Measurements from ENCODE around the gene OSBPL6. TPM values are rescaled to one million over a fixed set of nuclear protein-coding genes. Genes with fewer than 3 reads are reported as not detected.

OSBPL6 gene
- total RNA-seq, 2 experiments from 2014 or later, result 0.73 to 2.9 TPM

DNA sequence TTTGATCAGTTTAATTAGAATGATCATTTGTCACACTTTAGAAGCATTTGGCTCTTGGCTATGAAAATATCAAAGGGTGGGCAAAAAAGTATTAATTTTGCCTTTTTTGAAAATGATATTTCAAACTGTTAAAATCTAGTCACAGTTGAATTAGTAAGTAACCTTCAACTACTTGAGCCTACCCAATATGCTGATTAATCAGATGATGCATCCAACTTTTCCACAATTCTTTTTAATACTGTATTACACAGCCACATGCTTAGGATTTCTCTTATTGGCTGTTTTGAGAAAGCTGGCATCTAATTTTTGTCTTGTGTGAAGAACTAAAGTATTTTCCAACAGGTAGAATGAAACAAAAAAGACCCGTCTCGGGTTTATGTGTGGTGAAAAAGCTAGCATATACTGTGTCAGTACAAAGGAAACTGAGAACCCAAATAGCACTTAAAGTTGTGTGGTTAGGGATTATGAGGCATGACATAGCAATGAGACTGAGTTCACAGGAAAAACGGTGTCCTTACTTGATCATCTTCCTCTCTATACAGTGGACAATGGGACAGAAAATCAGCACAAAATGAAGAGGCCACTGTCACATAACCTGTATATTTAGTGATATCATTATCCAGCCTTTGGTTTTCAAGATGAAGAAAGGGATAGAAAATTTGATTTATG, 11.7 kb downstream of the OSBPL6 start:
- Mint-ChIP-seq H3K4me1 (no peaks in the 10 kb centered on the region), H3K27ac (no peak overlapping the region), H3K9me3 (ENCODE audit: low read depth) (no peaks in the 10 kb centered on the region), H3K27me3 (peaks cover 45% of the 10 kb centered on the region), H3K4me3 (no peak overlapping the region), H3K36me3 (no peaks in the 10 kb centered on the region)
- CTCF ChIA-PET, result no interaction called here
- ATAC-seq, result no peak
- no peak for DNase-seq

GRCh38 chr2:178208336-178208735, 14.0 kb downstream of the OSBPL6 start:
- CTCF ChIA-PET, result interaction anchor here (1.2 kb wide), 1 partner anchor 13 kb away, joined by 4 read pairs; the partner anchor contains the start of gene OSBPL6
- H3K36me3 Mint-ChIP-seq, result no peaks in the 10 kb centered on the region
- H3K4me1 Mint-ChIP-seq, result no peaks in the 10 kb centered on the region
- DNase-seq, result no peak
- no peaks in the 10 kb centered on the region for H3K9me3 Mint-ChIP-seq (ENCODE audit: low read depth)
- no peak overlapping the region for H3K27ac Mint-ChIP-seq
- no peak overlapping the region for H3K4me3 Mint-ChIP-seq
- H3K27me3 Mint-ChIP-seq, result peaks cover 36% of the 10 kb centered on the region
- no peak for ATAC-seq

- Mint-ChIP-seq H3K4me1 (no peaks in the 10 kb centered on the region), H3K27ac (no peak overlapping the region), H3K4me3 (no peak overlapping the region), H3K36me3 (no peaks in the 10 kb centered on the region), H3K9me3 (ENCODE audit: low read depth) (no peaks in the 10 kb centered on the region), H3K27me3 (peaks cover 38% of the 10 kb centered on the region)
- ATAC-seq (no peak), DNase-seq (no peak)
- CTCF ChIA-PET, result no interaction called here
Measured at GRCh38 chr2:178208817-178209216, 14.5 kb downstream of the OSBPL6 start.

- Mint-ChIP-seq H3K36me3 (no peaks in the 10 kb centered on the region), H3K9me3 (ENCODE audit: low read depth) (no peaks in the 10 kb centered on the region), H3K27ac (no peak overlapping the region), H3K4me3 (no peak overlapping the region), H3K4me1 (no peaks in the 10 kb centered on the region), H3K27me3 (peaks cover 30% of the 10 kb centered on the region)
- ATAC-seq, result no peak
- DNase-seq, result no peak
- CTCF ChIA-PET, result no interaction called here
Measured at GRCh38 chr2:178211460-178211859, 17.1 kb downstream of the OSBPL6 start.

DNA sequence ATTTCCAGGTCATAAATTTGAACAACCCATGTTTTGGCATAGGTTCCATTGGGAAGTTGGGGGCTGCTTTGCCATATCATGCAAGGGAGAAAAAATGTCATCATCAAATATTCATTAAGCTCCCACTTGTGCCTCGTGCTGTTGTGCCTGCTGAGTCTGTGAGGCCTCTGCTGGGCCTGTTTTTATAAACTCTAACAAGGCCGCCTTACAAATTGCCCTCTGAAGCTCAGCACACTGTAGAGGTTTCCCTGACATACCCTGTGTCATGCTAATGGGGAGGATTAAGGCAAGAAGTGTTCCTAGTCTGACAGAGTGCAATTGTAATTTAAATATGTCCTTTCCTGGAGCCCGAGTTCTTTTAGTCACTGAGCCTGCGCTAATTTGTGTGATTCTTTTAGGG, 17.6 kb downstream of the OSBPL6 start:
- Mint-ChIP-seq H3K4me3 (no peak overlapping the region), H3K36me3 (no peaks in the 10 kb centered on the region), H3K9me3 (ENCODE audit: low read depth) (no peaks in the 10 kb centered on the region), H3K27ac (no peak overlapping the region), H3K27me3 (peaks cover 29% of the 10 kb centered on the region), H3K4me1 (no peaks in the 10 kb centered on the region)
- ATAC-seq, result no peak
- no peak for DNase-seq
- CTCF ChIA-PET, result no interaction called here

- H3K4me3 Mint-ChIP-seq, result no peak overlapping the region
- DNase-seq (no peak), ATAC-seq (no peak)
- H3K4me1 Mint-ChIP-seq, result no peaks in the 10 kb centered on the region
- H3K9me3 Mint-ChIP-seq (ENCODE audit: low read depth), result no peaks in the 10 kb centered on the region
- CTCF ChIA-PET, result interaction anchor here (0.6 kb wide), 1 partner anchor 234 kb away, joined by 3 read pairs; no protein-coding TSS in a partner anchor
- peaks cover 19% of the 10 kb centered on the region for H3K27me3 Mint-ChIP-seq
- H3K27ac Mint-ChIP-seq, result no peak overlapping the region
- peaks cover 2% of the 10 kb centered on the region for H3K36me3 Mint-ChIP-seq
Measured at GRCh38 chr2:178213991-178214390, 19.7 kb downstream of the OSBPL6 start.

GRCh38 chr2:178219247-178219646, 24.9 kb downstream of the OSBPL6 start:
- Mint-ChIP-seq H3K9me3 (ENCODE audit: low read depth) (no peaks in the 10 kb centered on the region), H3K27ac (no peak overlapping the region), H3K27me3 (peaks cover 16% of the 10 kb centered on the region), H3K36me3 (peaks cover 2% of the 10 kb centered on the region), H3K4me1 (no peaks in the 10 kb centered on the region), H3K4me3 (no peak overlapping the region)
- DNase-seq (no peak), ATAC-seq (no peak)
- CTCF ChIA-PET, result no interaction called here

GRCh38 chr2:178220814-178221213, 26.5 kb downstream of the OSBPL6 start:
- no peak for ATAC-seq
- Mint-ChIP-seq H3K36me3 (peaks cover 2% of the 10 kb centered on the region), H3K4me1 (no peaks in the 10 kb centered on the region), H3K9me3 (ENCODE audit: low read depth) (no peaks in the 10 kb centered on the region), H3K27ac (no peak overlapping the region), H3K27me3 (peaks cover 18% of the 10 kb centered on the region), H3K4me3 (no peak overlapping the region)
- CTCF ChIA-PET, result no interaction called here
- DNase-seq, result no peak

DNA sequence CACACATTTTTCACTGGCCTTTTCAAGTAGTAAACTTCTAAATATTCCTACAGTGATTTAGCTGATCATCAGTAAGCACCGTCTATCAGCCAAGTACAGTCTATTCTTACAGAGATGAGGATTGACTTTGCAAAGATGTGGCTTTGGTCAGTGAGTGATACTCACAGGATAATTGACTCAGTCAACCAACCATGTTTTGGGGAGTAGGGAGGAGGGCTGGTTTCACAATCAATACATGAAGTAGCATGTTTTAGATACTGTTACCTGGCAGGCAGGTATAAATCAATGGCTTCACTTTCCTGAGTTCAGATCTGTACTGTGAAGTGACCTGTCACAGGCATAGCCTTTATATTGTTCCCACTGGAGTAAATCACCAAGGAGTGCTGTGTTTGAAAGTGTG, 27.2 kb downstream of the OSBPL6 start:
- Mint-ChIP-seq H3K4me1 (no peaks in the 10 kb centered on the region), H3K9me3 (ENCODE audit: low read depth) (no peaks in the 10 kb centered on the region), H3K36me3 (peaks cover 2% of the 10 kb centered on the region), H3K27me3 (peaks cover 20% of the 10 kb centered on the region), H3K27ac (no peak overlapping the region), H3K4me3 (no peak overlapping the region)
- CTCF ChIA-PET, result no interaction called here
- DNase-seq (no peak), ATAC-seq (no peak)

DNA sequence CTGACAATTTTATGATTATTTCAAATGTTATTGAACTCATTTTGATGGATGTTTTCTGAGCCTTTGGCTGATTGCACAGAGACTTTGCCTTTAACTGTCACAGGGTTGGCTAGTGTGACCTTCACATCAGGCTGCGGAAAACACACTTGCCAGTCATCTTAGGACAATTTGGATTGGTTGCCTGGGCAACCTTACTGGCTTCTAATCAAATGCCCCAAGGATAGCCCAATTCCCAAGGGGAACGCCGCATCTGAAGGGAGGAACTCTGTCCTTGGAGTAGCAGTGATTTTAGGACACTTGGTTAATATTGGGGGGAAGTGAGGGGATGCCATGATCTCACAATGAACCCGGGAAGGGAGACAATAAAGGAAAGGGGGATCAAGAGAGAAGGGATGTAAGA, 29.5 kb downstream of the OSBPL6 start:
- peaks cover 18% of the 10 kb centered on the region for H3K27me3 Mint-ChIP-seq
- ATAC-seq, result no peak
- H3K9me3 Mint-ChIP-seq (ENCODE audit: low read depth), result no peaks in the 10 kb centered on the region
- DNase-seq, result no peak
- CTCF ChIA-PET, result no interaction called here
- no peak overlapping the region for H3K4me3 Mint-ChIP-seq
- H3K27ac Mint-ChIP-seq, result no peak overlapping the region
- H3K4me1 Mint-ChIP-seq, result no peaks in the 10 kb centered on the region
- H3K36me3 Mint-ChIP-seq, result peaks cover 1% of the 10 kb centered on the region

GRCh38 chr2:178225006-178225805, 30.9 kb downstream of the OSBPL6 start:
- no peaks in the 10 kb centered on the region for H3K36me3 Mint-ChIP-seq
- CTCF ChIA-PET, result no interaction called here
- H3K9me3 Mint-ChIP-seq (ENCODE audit: low read depth), result no peaks in the 10 kb centered on the region
- ATAC-seq (no peak), DNase-seq (no peak)
- H3K4me1 Mint-ChIP-seq, result no peaks in the 10 kb centered on the region
- no peak overlapping the region for H3K4me3 Mint-ChIP-seq
- H3K27ac Mint-ChIP-seq, result no peak overlapping the region
- H3K27me3 Mint-ChIP-seq, result peaks cover 16% of the 10 kb centered on the region

- CTCF ChIA-PET, result no interaction called here
- H3K9me3 Mint-ChIP-seq (ENCODE audit: low read depth), result no peaks in the 10 kb centered on the region
- no peak for DNase-seq
- no peaks in the 10 kb centered on the region for H3K4me1 Mint-ChIP-seq
- H3K36me3 Mint-ChIP-seq, result no peaks in the 10 kb centered on the region
- H3K27ac Mint-ChIP-seq, result no peak overlapping the region
- peaks cover 13% of the 10 kb centered on the region for H3K27me3 Mint-ChIP-seq
- no peak overlapping the region for H3K4me3 Mint-ChIP-seq
- ATAC-seq, result no peak
Measured at GRCh38 chr2:178227187-178227586, 32.9 kb downstream of the OSBPL6 start.

- Mint-ChIP-seq H3K27me3 (peaks cover 13% of the 10 kb centered on the region), H3K27ac (no peak overlapping the region), H3K4me1 (no peaks in the 10 kb centered on the region), H3K4me3 (no peak overlapping the region), H3K9me3 (ENCODE audit: low read depth) (no peaks in the 10 kb centered on the region), H3K36me3 (no peaks in the 10 kb centered on the region)
- CTCF ChIA-PET, result no interaction called here
- ATAC-seq (no peak), DNase-seq (no peak)
Measured at GRCh38 chr2:178229927-178230326, 35.6 kb downstream of the OSBPL6 start.

DNA sequence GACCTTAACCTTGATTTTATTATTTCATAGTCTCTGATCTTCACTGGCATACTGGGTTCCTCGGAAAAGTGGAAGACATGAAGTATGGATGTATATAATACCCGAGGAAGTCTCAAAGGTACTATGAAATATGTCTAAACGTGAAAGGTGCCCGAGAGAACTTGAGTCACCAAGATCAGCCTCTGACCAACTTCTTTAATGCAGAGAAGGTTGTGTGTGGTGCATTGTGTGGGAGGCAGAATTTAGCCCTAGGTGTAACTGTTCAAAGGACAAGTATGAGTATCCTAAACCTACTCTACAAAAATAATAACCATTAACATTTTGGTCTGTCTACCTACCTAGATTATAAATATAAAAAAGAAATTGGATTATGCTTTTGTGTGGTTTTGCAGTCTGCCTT, 36.1 kb downstream of the OSBPL6 start:
- H3K36me3 Mint-ChIP-seq, result no peaks in the 10 kb centered on the region
- H3K27ac Mint-ChIP-seq, result no peak overlapping the region
- DNase-seq (no peak), ATAC-seq (no peak)
- no peaks in the 10 kb centered on the region for H3K9me3 Mint-ChIP-seq (ENCODE audit: low read depth)
- H3K4me1 Mint-ChIP-seq, result no peaks in the 10 kb centered on the region
- H3K27me3 Mint-ChIP-seq, result peaks cover 10% of the 10 kb centered on the region
- no peak overlapping the region for H3K4me3 Mint-ChIP-seq
- CTCF ChIA-PET, result no interaction called here
